HepG2 (cell line): Measurements from ENCODE around the gene PNLDC1. TPM values are rescaled to one million over a fixed set of nuclear protein-coding genes. Genes with fewer than 3 reads are reported as not detected.

Experiments used
- HMGA1 ChIP-seq: sonication (generic); formaldehyde crosslinking; conservative IDR thresholded peaks from 2 replicates; pipeline ENCODE4 v1.4.0; 2020; ENCODE audit warnings: missing genetic modification reagents
- MXD4 ChIP-seq: IDR thresholded peaks from 2 replicates; pipeline ENCODE4 v1.6.1; 2016; ENCODE audit warnings: mild to moderate bottlenecking, missing biosample characterization, missing genetic modification reagents
- TEAD2 ChIP-seq: sonication (generic); formaldehyde crosslinking; IDR thresholded peaks from 2 replicates; pipeline ENCODE4 v1.9.0; 2021; ENCODE audit warnings: missing genetic modification reagents
- ZEB1 ChIP-seq: IDR thresholded peaks from 2 replicates; pipeline ENCODE4 v1.6.1; 2012; ENCODE audit warnings: mild to moderate bottlenecking, low read depth, inconsistent platforms; ENCODE audit not compliant: insufficient replicate concordance
- ZNF20 ChIP-seq: sonication (generic); formaldehyde crosslinking; IDR thresholded peaks from 2 replicates; pipeline ENCODE4 v1.4.0; 2020; ENCODE audit warnings: mild to moderate bottlenecking, moderate library complexity, missing genetic modification reagents
- ZNF382 ChIP-seq: sonication (generic); formaldehyde crosslinking; IDR thresholded peaks from 2 replicates; pipeline ENCODE4 v1.5.0; 2020; ENCODE audit warnings: missing genetic modification reagents, mild to moderate bottlenecking, borderline replicate concordance
- ZNF431 ChIP-seq: sonication (generic); formaldehyde crosslinking; IDR thresholded peaks from 2 replicates; pipeline ENCODE4 v1.9.0; 2022; ENCODE audit warnings: missing genetic modification reagents, low read depth, mild to moderate bottlenecking, borderline replicate concordance
- ZNF570 ChIP-seq: sonication (generic); formaldehyde crosslinking; IDR thresholded peaks from 2 replicates; pipeline ENCODE4 v1.4.0; 2020; ENCODE audit warnings: mild to moderate bottlenecking, missing genetic modification reagents, borderline replicate concordance
- ZNF781 ChIP-seq: sonication (generic); formaldehyde crosslinking; IDR thresholded peaks from 2 replicates; pipeline ENCODE4 v1.5.1; 2020; ENCODE audit warnings: borderline replicate concordance, mild to moderate bottlenecking, missing genetic modification reagents; ENCODE audit errors: not compliant biosample characterization
- polyA plus RNA-seq, 8 experiments: library from polyadenylated mRNA; depleted of rRNA in 3 of 8; stranded (reverse) in 7 of 8; unstranded in 1 of 8; fragments of >200 nt; fragmentation: Illumina TruSeq in 4 of 8; extraction: Trizol in 4 of 8; gene quantifications; 2 replicates each; pipeline versions ENCODE4 v1.2.1 to v1.2.3, GENCODE V29; 2011 to 2016; ENCODE audit warnings: low read depth in 4 of 8, missing spikeins in 1 of 8, mixed read lengths in 1 of 8; ENCODE audit not compliant: insufficient read depth in 1 of 8
- total RNA-seq, 5 experiments: library from RNA; depleted of rRNA; stranded (reverse); fragments of >200 nt; fragmentation: Illumina TruSeq; extraction: Trizol; gene quantifications; 2 replicates each; pipeline ENCODE4 v1.2.3, GENCODE V29; 2016; ENCODE audit warnings: low read depth in 1 of 5
- TF ChIP-seq, protein P1 (sequence below): sonication (generic); formaldehyde crosslinking; IDR thresholded peaks from 2 replicates; pipeline ENCODE4 v1.5.1; 2020; ENCODE audit warnings: missing genetic modification reagents, mild to moderate bottlenecking, borderline replicate concordance
- TF ChIP-seq, protein P2 (sequence below): sonication (generic); formaldehyde crosslinking; IDR thresholded peaks from 2 replicates; pipeline ENCODE4 v1.8.0; 2022; ENCODE audit warnings: mild to moderate bottlenecking, missing genetic modification reagents, moderate library complexity
- TF ChIP-seq, protein P3 (sequence below): sonication (generic); formaldehyde crosslinking; IDR thresholded peaks from 2 replicates; pipeline ENCODE4 v1.4.0; 2020; ENCODE audit warnings: missing genetic modification reagents
- TF ChIP-seq, protein P4 (sequence below): sonication (generic); formaldehyde crosslinking; IDR thresholded peaks from one replicate; pipeline ENCODE4 v1.5.1; 2020; ENCODE audit warnings: mild to moderate bottlenecking, missing genetic modification reagents; ENCODE audit errors: not compliant biosample characterization

PNLDC1 gene
- total and polyA plus RNA-seq, 2 of the 13 experiments (the other 11 are each of a cell fraction or from before 2014, with no cell fraction given): not detected

DNA sequence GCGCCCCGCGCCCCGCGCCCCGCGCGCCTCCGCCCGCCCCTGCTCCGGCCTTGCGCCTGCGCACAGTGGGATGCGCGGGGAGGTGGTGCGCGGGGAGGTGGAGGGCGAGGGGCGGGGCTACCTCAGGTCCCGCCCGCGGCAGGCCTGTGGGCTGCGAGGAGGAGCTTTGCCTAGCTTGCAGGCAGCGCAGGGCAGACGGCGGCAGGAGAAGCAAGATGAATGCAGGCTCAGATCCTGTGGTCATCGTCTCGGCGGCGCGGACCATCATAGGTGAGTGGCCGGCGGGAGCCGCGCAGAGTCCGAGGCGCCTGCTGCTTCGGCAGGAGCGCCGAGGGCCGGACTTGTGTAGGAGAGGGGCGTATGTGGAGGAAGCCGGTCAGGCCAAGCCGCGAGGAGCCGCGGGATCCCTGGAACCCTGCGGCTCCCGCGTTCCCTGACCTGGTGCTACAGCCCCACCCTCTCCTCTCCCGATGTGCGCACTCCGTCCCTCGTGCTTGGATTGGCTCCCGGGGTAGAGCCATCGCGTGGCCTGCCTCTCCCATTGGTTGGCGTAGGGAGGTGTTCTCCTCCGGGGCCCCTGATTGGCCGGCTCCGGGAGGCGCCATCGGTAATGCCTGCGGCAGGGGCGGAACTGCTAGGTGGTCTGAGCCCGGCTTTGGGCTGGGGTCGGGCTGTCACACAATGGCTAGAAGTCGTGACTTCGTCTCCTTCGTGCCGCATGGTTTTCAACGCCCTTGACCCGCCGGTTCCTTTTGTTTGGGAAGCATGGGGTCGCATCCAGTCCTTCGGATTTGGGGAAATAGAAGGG is 38.0 kb upstream of the PNLDC1 start, which contains the start of gene ACAT2 (continued):
- TF ChIP-seq ZNF20 (CRISPR knock-in tag): peak; percentile 91; the same call in 1 of the 2 replicates
- TF ChIP-seq TEAD2 (CRISPR knock-in tag): 0 out of 2 replicates have a peak, but pooled peaks have one; percentile 18
- no peak for TF ChIP-seq ZNF431 (CRISPR knock-in tag)
- TF ChIP-seq, protein P1, sequence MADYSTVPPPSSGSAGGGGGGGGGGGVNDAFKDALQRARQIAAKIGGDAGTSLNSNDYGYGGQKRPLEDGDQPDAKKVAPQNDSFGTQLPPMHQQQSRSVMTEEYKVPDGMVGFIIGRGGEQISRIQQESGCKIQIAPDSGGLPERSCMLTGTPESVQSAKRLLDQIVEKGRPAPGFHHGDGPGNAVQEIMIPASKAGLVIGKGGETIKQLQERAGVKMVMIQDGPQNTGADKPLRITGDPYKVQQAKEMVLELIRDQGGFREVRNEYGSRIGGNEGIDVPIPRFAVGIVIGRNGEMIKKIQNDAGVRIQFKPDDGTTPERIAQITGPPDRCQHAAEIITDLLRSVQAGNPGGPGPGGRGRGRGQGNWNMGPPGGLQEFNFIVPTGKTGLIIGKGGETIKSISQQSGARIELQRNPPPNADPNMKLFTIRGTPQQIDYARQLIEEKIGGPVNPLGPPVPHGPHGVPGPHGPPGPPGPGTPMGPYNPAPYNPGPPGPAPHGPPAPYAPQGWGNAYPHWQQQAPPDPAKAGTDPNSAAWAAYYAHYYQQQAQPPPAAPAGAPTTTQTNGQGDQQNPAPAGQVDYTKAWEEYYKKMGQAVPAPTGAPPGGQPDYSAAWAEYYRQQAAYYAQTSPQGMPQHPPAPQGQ (CRISPR knock-in tag): peak; percentile 87; the same call in 1 of the 2 replicates
- peak; percentile 79; the same call in 1 of the 2 replicates for TF ChIP-seq MXD4 (CRISPR knock-in tag)
- TF ChIP-seq ZNF570: no peak
- TF ChIP-seq ZEB1: peak; percentile 77
- TF ChIP-seq, protein P2, sequence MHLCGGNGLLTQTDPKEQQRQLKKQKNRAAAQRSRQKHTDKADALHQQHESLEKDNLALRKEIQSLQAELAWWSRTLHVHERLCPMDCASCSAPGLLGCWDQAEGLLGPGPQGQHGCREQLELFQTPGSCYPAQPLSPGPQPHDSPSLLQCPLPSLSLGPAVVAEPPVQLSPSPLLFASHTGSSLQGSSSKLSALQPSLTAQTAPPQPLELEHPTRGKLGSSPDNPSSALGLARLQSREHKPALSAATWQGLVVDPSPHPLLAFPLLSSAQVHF (CRISPR knock-in tag): 0 out of 2 replicates have a peak, but pooled peaks have one; percentile 19
- TF ChIP-seq HMGA1 (CRISPR knock-in tag): no peak
- TF ChIP-seq ZNF781 (CRISPR knock-in tag): peak; percentile 89
- TF ChIP-seq, protein P3, sequence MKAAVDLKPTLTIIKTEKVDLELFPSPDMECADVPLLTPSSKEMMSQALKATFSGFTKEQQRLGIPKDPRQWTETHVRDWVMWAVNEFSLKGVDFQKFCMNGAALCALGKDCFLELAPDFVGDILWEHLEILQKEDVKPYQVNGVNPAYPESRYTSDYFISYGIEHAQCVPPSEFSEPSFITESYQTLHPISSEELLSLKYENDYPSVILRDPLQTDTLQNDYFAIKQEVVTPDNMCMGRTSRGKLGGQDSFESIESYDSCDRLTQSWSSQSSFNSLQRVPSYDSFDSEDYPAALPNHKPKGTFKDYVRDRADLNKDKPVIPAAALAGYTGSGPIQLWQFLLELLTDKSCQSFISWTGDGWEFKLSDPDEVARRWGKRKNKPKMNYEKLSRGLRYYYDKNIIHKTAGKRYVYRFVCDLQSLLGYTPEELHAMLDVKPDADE: 0 out of 2 replicates have a peak, but pooled peaks have one; percentile 63
- no peak for TF ChIP-seq ZNF382 (CRISPR knock-in tag)
- TF ChIP-seq, protein P4, sequence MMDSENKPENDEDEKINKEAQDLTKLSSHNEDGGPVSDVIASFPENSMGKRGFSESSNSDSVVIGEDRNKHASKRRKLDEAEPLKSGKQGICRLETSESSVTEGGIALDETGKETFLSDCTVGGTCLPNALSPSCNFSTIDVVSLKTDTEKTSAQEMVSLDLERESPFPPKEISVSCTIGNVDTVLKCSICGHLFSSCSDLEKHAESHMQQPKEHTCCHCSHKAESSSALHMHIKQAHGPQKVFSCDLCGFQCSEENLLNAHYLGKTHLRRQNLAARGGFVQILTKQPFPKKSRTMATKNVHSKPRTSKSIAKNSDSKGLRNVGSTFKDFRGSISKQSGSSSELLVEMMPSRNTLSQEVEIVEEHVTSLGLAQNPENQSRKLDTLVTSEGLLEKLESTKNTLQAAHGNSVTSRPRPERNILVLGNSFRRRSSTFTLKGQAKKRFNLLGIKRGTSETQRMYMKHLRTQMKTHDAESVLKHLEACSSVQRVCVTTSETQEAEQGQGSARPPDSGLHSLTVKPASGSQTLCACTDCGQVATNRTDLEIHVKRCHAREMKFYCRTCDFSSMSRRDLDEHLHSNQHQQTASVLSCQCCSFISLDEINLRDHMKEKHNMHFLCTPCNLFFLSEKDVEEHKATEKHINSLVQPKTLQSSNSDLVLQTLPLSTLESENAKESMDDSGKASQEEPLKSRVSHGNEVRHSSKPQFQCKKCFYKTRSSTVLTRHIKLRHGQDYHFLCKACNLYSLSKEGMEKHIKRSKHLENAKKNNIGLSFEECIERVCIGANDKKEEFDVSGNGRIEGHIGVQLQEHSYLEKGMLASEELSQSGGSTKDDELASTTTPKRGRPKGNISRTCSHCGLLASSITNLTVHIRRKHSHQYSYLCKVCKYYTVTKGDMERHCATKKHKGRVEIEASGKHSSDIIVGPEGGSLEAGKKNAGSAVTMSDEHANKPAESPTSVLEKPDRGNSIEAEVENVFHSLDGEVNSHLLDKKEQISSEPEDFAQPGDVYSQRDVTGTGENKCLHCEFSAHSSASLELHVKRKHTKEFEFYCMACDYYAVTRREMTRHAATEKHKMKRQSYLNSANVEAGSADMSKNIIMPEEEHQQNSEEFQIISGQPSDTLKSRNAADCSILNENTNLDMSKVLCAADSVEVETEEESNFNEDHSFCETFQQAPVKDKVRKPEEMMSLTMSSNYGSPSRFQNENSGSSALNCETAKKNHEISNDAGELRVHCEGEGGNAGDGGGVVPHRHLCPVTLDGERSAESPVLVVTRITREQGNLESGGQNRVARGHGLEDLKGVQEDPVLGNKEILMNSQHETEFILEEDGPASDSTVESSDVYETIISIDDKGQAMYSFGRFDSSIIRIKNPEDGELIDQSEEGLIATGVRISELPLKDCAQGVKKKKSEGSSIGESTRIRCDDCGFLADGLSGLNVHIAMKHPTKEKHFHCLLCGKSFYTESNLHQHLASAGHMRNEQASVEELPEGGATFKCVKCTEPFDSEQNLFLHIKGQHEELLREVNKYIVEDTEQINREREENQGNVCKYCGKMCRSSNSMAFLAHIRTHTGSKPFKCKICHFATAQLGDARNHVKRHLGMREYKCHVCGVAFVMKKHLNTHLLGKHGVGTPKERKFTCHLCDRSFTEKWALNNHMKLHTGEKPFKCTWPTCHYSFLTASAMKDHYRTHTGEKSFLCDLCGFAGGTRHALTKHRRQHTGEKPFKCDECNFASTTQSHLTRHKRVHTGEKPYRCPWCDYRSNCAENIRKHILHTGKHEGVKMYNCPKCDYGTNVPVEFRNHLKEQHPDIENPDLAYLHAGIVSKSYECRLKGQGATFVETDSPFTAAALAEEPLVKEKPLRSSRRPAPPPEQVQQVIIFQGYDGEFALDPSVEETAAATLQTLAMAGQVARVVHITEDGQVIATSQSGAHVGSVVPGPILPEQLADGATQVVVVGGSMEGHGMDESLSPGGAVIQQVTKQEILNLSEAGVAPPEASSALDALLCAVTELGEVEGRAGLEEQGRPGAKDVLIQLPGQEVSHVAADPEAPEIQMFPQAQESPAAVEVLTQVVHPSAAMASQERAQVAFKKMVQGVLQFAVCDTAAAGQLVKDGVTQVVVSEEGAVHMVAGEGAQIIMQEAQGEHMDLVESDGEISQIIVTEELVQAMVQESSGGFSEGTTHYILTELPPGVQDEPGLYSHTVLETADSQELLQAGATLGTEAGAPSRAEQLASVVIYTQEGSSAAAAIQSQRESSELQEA (CRISPR knock-in tag): peak; percentile 91
